NCI-H1436 (cell line): ENCODE results near the gene IFI27L1.

Experiments
- DNase-seq: peaks from one replicate; lab custom pipeline; 2025; lab: John Stamatoyannopoulos, UW

The IFI27L1 gene, protein sequence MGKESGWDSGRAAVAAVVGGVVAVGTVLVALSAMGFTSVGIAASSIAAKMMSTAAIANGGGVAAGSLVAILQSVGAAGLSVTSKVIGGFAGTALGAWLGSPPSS

DNA sequence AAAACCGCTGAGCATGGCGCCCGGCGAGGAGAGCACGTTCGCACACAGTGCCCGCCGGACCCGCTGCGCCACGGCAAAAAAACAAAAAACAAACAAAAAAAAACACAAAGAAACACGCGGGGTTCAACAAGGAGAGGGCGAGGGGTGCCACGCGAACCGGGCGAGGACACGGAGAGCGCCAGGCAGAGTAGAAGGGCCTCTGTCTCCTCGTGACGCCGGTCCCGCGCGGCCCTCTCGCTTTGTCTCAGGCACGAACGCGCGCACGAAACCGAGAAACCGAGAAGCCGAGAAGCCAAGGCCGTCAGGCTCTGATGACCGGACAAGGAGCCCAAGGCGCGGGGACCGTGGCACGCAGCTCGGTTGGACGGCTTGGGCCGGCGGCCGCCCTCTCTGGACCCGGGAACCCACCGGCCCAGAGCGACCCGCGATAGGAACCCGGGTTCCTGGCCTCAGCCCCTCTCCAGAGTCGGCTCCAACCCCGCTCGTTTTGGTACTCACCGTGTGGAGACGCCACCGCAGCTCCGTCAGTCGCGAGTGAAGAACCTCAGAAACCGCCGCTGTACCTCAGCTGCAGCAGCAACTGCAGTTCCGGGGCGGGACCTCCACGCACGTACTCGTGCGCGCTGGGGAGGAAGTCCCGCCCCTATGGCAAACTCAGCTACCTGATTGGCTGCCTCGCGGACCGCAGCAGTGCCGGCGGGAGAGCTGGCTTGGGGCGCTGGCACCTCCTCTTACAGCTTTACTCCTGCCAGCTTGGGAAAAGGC is at the start of gene IFI27L1, which contains the start of gene DDX24:
IFI27L1 (plus strand) TSS at position 690 of the 765 bp plus-strand sequence. CDS start 15,628 bp downstream, outside the sequence.
DDX24 (minus strand) TSS at position 582 of the 765 bp plus-strand sequence. CDS start 1,460 bp downstream, outside the sequence.
- peak; percentile 92 for DNase-seq

DNA sequence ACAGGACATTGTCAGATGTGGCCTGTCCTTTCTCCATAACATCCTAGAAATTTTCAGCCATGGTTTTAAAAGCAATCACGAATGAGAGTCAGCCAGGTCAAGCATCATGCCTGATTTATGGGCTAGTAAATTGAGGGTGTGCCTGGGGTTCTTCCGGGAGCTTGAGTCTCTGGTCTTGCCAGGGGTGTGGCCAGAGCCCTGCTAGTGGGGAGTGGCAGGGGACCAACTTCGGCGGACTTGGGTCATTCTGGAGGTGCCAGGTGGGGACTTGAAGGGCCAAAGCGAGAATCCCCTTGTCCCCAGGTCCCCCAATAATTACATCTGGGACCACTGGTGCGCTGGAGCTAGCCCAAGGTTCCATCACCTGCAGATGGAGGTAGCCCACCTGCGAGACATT is 49.2 kb upstream of the IFI27L1 start:
- no peak for DNase-seq

DNA sequence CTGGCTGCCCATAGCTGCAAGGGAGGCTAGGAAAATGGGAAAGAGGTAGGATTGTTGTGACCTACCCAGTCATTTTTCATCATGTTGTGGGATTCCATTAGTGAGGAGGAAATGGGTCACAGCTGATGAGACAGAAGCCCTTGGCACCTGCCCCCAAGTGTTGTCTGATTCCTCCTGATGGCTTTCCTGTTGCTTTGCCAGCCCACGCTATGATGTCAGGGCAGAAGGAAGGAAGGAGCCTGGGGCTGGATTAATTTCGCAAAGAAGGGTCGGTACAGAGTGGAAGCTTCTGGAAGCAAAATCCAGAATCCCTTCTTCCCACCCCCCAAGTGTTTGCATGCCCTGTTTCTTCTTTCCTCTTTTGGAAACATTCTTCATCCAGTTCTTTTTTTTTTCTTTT is 46.2 kb upstream of the IFI27L1 start:
- no peak for DNase-seq

DNA sequence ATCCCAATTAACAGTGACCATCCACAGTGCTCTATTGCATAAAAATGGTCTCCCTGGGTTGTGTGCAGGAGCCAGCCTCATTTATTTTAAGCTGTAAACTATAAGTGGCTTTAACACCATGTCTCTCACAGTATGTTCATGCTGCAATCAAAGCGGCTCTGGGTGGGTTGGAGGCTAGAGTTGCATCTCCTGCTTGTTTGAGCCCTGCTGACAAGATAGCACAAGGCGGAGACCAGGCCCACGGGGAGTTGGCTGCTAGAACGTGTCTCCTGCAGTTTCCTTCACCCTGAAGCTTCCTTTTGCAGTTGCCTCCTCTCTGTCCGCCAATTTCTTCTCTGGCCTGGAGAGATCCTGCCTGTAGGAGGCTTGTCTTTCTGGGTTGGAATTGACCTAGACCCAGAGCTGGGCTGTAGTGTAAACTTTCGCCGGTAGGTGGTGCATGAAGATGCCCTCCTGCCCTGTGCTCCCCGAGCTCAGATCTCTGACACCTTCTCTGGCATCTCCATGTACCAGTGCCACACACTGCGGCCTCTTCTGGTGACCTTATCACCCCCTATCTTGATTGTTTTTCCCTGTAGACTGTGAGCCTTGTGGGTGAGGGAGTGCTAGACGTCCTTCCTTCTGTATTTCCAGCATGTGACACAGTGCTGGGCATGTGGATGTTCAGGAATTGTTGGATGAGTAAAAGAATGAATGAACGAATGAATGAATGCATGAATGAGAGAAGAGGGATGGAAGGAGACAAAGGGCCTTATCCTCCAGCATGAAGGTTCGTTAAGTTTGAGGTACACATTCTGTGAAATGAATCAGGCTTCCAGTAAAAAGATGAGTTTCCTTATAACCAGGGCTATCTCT is 44.6 kb upstream of the IFI27L1 start:
- no peak for DNase-seq

DNA sequence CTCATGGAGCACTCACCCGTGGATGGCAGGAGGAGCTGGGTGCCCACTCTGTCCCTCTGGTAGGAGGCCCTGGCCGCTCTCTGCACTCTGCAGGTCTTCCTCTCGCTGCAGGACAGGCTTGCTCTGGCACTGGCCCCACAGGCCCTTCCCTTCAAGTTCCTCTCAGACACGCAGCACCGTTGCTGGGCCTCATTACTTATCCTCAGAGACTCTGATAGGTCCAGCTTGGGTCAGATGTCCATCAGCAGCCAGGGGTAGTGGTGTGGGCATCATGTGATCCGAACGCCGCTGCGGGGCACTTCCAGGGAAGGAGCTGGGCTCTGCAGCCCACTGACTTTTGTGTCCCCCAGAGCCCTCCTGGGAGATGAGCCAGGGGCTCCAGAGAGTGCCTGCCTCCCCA is 43.2 kb upstream of the IFI27L1 start:
- no peak for DNase-seq

DNA sequence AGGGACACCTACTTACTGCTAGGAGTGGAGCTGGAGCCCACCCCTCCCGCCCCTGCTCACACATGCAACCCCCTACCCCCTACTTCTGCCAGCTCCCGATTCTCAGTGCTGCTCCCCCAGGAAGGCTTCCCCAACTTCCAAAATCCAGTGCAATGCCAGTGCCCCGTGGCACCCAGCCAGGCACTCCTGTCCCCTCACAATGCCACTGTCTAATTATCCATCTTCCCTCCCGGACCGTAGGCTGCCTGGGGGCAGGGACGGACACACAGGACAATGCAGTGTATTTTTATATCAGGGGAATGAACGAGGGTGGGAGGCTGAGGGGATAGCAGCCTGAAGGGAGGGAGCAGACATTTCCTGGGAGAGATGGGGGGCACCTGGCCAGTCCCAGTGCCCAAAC is 42.6 kb upstream of the IFI27L1 start:
- DNase-seq: no peak

DNA sequence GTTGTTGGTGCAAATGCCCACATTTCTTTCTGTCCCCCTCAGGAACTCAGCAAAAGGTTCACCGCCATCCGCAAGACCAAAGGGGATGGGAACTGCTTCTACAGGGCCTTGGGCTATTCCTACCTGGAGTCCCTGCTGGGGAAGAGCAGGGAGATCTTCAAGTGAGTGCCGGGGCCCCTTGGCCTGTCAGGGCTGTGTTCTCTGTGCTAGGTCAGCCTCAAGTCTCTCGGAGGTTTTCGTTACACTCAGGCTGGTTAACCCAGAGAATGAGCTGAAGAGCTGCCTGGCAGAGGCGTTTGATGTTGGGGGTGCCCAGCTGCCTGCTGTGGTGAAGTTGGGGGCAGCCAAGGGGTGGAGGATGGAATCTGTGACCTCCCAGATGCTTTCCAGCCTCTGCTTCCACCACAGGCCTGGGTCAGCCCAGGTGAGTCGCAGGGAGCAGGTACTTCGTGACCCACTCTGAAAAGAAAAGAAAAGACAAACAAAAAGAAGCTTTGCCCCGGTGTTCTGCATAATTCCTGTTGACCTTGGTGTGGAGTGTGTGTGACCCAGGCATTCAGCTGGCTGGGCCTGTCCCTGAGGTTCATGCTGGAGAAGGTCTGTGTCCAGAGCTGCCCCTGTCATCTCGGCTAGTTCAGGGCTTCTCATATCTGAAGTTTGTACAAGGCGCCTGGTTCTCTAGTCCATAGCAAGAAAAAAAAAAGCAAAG is 42.0 kb upstream of the IFI27L1 start:
- no peak for DNase-seq

DNA sequence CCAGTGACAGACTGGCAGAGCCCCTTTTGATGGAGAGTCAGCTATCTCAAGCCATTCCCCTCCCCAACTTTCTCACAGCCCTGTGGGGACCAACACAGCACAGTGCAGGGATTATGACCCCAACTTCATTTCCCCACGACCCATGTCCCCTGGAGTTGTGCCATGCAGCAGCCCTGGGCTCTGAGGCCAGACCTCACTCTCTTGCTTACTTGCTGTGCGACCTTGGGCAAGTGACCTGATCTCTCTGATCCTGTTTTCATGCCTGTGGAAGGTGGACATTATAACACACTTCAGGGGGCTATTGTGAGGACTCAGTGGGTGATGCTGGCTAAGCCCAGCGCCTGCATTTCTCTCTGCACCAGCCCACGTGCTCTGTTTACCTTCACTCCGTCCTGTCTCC is 40.9 kb upstream of the IFI27L1 start:
- DNase-seq: no peak

DNA sequence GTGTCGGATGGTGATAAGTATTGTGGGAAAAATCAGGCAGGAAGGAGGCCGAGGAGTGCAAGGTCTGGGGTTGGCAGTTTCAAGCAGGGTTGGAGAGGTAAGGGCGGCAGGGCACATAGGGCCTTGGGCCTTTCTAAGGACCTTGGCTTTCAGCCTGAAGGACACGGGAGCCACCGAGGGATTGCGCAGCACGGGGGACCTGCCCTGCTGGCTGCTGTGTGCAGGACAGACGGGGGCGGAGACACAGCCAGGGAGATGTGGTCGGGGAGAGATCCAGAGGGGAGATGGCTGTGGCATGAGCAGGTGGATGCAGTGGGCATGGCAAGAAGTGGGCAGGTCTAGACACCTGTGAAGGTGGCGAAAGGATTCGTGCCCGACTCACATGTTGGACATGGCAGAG is 40.3 kb upstream of the IFI27L1 start:
- no peak for DNase-seq

DNA sequence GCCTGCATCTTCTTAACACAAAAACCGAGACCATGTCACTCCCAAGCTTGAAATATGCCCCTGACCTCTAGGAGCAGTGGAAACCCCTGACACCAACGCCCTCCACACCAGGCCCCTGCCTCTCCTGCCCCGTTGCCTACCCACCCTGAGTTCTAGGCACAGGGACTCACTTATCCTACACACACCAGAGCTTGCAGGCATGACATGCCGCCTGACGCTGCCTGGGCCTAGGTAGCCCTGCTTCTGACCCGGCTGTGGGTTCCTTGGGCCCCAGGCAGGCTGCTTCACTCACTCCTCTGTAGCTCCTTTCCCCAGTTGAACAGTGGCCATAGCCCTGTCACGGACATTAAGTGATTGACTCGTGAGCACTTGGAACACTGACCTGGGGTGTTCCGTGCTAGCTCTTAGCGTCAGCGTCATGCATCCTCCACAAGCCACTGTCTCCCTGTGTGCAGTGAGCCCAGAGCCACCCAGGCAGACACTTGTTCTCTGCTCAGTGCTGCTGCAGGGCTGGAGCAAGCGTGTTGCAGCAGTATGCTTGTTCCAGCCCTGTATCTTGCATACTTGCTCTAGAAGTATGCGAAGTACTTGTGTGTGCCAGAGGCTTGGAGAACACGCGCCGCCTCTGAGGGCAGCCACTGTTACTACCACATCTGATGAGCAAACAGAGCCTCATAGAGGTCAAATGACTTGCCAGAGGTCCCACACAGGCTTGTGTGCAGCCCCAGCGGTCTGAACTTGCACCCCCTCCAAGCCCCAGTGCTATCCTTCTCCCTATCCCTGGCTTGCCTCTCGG is 39.4 kb upstream of the IFI27L1 start:
- DNase-seq: no peak

DNA sequence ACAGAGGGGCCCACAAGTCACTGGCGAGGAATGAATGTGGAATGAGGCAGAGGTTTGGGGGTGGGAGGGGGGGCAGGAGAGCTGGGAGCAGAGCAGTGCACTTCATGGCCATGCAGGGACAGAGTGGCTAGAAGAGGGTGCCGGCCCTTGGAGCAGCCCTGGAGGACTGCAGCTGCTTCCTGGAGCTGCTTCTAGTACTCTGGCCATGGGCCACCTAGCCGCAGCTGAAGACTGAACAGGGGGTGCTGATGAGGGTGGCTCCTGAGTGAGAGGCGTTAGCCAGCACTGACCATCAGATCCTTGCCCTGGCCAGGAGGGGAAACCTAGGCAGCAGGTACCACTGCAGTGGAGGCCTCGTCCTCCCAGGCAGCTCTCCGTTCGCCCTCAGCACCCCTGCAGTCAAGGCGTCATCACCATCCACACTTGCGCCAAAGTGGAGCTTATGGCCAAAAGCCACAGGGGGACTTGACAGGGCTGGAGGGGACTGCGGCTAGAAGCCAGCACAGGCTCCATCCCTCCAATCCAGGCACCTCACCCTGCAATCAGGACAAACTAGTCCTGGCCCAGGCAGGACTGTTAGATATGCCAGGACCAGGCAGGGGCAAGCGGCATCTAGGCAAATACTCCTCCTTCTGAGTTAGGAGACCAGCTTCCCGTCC is 38.5 kb upstream of the IFI27L1 start:
- DNase-seq: no peak

DNA sequence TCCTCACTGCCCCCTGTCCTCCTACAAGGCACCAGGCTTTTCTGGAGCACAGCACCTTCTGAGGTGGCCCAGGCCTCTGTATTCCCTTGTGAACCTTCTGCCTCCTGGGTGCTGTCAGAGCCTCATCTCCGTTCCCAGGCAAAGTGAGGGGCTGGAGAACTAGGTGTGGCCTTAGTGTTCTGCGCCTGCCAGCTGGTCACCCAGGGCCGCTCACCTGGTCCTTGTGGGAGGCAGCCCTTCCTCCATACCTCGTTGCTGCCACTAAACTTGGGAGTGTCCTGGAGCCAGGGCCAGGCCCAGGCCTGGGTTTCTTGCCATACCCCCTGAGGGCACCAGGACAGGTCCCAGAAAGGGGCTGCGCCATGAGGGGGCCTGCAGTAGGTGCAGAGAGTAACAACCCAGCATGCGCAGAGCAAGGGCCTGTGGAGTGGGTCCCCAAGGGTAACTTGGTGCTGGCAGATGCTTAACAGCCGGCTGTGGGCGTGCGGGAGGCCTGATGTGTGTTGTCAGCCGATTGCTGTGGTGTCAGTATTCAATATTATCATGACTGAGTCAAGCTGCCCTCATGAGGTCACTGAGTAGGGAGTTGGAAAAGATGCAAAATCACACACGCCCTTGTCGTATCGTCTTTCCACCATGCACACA is 37.9 kb upstream of the IFI27L1 start:
- no peak for DNase-seq

DNA sequence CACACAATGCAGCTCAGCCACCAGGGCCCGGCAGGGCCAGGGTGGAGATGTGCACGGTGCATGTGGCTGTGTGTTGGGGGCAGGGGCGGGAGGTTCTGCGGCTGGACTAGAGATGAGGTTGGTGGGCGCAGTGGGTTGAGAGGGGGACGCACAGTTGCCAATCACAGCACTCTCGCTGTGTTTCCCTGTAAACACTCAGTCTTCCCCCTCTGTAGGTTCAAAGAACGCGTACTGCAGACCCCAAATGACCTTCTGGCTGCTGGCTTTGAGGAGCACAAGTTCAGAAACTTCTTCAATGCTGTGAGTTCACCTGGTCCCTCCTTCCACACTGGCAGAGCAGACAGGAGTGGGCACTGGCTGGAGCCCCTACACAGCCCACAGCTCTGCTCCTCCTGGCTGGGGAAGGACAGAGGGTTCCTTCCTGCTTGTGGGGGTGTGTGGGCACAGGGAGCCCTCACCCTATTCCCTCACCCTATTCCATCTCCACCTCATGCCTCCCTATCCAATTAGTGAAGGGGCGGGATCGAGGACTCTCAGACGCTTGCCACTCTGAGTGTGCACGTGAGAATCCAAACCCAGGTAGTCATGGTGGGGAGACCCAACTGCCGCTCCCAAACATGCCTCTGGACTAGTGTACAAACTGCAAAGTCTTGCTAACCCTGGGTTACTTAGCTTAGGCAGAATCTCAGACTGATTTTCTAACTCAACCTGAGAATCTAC is 37.2 kb upstream of the IFI27L1 start:
- DNase-seq: no peak

DNA sequence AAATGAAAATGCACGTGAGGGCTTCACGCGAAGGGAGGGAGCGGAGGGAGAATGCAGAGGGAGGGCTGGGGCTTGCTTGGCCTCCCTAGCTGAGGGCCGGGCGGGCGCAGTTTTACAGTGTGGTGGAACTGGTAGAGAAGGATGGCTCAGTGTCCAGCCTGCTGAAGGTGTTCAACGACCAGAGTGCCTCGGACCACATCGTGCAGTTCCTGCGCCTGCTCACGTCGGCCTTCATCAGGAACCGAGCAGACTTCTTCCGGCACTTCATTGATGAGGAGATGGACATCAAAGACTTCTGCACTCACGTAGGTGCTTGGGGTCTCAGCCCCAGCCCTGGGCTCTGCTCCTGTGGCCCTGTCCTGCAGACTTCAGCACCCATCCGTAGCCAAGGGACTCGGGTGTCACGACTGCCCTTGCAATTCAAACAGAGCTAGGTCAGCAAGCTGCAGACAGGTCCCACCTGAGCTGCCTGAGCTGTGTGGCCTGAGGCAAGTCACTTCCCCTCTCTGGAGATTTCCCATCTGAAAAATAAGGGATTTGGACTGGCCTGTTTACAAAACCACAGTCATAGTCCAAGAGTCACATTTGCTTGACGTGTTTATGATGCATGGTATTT is 36.5 kb upstream of the IFI27L1 start:
- DNase-seq: no peak

DNA sequence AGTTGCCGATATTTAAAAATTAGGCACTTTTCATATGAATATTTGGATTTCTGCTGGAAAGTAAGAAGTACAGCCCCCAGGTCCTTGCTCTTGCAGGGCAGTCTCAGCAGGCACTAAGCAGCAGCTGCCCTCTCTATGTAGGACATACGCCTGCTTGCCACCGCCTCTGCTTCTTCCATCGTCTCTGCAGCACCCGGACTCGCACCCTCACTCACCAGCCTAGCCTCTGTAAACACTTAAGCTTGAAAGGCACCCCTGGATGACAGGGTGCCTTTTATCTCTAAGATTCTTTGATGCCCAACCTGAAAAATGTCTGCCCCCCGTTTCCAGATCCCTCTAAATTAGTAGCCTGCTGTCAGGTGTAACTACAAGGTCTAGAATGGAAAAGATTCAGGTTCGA is 36.0 kb upstream of the IFI27L1 start:
- no peak for DNase-seq

DNA sequence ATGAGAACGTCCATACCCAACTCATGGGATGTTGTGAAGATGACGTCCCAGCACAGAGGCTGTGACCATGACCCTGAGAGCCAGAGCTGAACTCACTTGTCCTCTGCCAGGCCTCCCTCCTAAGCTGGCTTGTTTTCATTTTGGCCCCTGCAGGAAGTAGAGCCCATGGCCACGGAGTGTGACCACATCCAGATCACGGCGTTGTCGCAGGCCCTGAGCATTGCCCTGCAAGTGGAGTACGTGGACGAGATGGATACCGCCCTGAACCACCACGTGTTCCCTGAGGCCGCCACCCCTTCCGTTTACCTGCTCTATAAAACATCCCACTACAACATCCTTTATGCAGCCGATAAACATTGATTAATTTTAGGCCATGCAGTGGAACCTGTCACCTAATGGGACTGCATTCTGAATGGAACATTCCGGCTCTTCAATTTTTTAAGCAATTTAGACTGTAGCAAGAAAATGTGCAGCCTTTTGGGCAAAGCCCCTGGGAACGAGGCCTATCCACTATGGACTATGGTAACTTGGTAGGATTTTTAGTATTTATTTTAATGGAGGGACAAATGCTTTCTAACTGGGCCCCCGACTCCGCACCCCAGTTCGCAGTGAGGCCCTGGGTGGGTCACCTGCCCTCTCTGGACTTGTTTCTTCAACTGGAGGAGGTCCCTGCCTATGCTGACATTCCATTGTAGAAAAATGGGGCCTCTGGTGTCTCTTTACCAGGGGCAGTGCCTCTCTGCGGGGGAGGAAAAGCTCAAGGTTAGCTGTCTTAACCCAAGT is 35.4 kb upstream of the IFI27L1 start:
- no peak for DNase-seq

DNA sequence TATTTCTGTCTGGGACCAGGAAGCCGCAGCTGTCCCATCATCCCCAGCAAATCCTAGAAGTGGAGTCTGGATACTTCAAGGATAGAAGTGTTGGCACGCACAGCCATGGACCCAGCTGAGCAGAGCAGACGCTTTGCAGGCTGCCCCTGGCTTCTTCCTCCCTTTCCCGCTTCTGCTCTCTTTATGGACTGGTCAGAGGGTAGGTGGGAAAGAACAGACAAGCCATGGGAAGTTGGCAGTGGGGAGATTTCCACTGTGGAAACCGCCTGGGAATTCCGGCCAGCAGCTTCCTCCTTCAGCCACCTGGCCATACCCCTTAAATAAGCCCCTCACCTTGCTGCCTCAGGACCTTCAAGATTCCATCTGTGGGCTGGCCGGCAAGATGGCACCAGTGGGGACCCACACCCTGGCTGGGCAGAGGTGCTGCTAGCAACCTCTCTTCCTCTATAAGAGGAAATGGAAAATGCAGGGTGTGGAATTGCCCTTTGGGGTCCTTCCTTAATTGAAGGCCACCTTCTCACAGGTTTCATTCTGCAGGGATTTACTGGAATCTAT is 34.3 kb upstream of the IFI27L1 start:
- DNase-seq: no peak

DNA sequence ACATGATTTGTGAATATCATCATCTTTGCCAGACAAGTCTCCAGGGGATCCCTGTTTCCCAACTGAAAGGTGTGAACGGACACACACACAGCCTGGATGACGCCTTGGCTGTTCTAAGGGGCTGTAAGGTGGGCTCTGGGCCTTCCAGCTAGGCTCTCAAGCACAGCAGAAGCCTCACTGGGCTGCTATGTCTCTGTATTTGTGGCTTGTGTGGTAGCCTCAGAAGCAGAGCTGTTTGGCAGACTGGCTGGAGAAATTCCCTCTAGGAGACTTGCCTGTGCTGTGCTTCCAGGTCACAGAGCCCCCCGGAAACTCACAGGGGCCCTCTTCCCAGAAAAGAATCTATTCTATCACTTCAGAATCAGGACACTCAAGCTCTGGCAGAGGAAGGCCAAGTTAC is 33.5 kb upstream of the IFI27L1 start:
- no peak for DNase-seq
